Measurements from ENCODE around the gene PHLPP2.

DNA sequence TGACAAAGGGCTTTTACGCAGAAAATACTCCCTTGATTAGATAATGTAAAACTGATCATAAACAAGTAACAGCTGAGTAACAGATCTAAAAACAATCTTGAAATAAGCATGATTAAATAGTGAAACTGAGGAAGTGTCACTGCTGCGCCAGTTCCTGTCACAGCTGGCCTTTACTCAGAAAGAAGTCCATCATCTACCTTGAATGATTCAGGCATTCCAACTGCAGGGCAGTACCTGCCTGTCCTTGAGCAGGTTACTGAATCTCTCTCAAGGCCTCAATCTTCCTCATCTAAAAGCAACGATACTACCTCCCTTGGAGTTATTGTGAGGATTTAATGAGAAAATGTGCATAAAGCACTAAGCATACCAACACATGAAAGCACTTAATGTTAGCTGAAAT, 12.7 kb downstream of the PHLPP2 start:
- TF ChIP-seq CTCF (conservative IDR thresholded peaks at IDR 0.05; ENCODE audit: low read length) (no peak), EZH2phosphoT487 (IDR thresholded peaks at IDR 0.05; ENCODE audit: borderline replicate concordance) (no peak)
